ENCODE data around the gene PARD3B.

The PARD3B gene

GRCh38 chr2:204544961-204545860 is at the start of gene PARD3B:
Gene PARD3B, plus strand, starts transcription at chr2:204545475. Its CDS starts 525 bp downstream, at chr2:204546000.
- DNase-seq (ENCODE audit: extremely low read depth in 1 of 2, low read depth in 1 of 2), result peak; percentile 3 to 9

- no peak for DNase-seq (ENCODE audit: extremely low read depth in 1 of 2, low read depth in 1 of 2)
These were observed 48.5 kb upstream of the PARD3B start for GRCh38 chr2:204496779-204497178.

- no peak for DNase-seq (ENCODE audit: extremely low read depth in 1 of 2, low read depth in 1 of 2)
These were observed 47.4 kb upstream of the PARD3B start for GRCh38 chr2:204497855-204498254.

GRCh38 chr2:204498291-204498690 is 47.0 kb upstream of the PARD3B start:
- no peak for DNase-seq (ENCODE audit: extremely low read depth in 1 of 2, low read depth in 1 of 2)

GRCh38 chr2:204503869-204504268 is 41.4 kb upstream of the PARD3B start:
- DNase-seq (ENCODE audit: extremely low read depth in 1 of 2, low read depth in 1 of 2), result no peak

- DNase-seq (ENCODE audit: extremely low read depth in 1 of 2, low read depth in 1 of 2), result no peak
These were observed 40.7 kb upstream of the PARD3B start for GRCh38 chr2:204504594-204504993.

GRCh38 chr2:204505488-204505887 is 39.8 kb upstream of the PARD3B start:
- DNase-seq (ENCODE audit: extremely low read depth in 1 of 2, low read depth in 1 of 2), result no peak

- DNase-seq (ENCODE audit: extremely low read depth in 1 of 2, low read depth in 1 of 2), result no peak
These were observed 39.3 kb upstream of the PARD3B start for GRCh38 chr2:204505946-204506345.

- DNase-seq (ENCODE audit: extremely low read depth in 1 of 2, low read depth in 1 of 2), result no peak
These were observed 37.6 kb upstream of the PARD3B start for GRCh38 chr2:204507636-204508035.

GRCh38 chr2:204510709-204511420 is 34.4 kb upstream of the PARD3B start:
- no peak for DNase-seq (ENCODE audit: extremely low read depth in 1 of 2, low read depth in 1 of 2)

- DNase-seq (ENCODE audit: extremely low read depth in 1 of 2, low read depth in 1 of 2), result no peak
These were observed 30.8 kb upstream of the PARD3B start for GRCh38 chr2:204514439-204514838.

- DNase-seq (ENCODE audit: extremely low read depth in 1 of 2, low read depth in 1 of 2), result no peak
These were observed 29.9 kb upstream of the PARD3B start for GRCh38 chr2:204515416-204515815.

- no peak for DNase-seq (ENCODE audit: extremely low read depth in 1 of 2, low read depth in 1 of 2)
These were observed 28.1 kb upstream of the PARD3B start for GRCh38 chr2:204517154-204517553.

- DNase-seq (ENCODE audit: extremely low read depth in 1 of 2, low read depth in 1 of 2), result no peak
These were observed 15.3 kb upstream of the PARD3B start for GRCh38 chr2:204529795-204530463.

- no peak for DNase-seq (ENCODE audit: extremely low read depth in 1 of 2, low read depth in 1 of 2)
These were observed 14.8 kb upstream of the PARD3B start for GRCh38 chr2:204530464-204530805.

GRCh38 chr2:204533629-204534370 is 11.5 kb upstream of the PARD3B start:
- no peak for DNase-seq (ENCODE audit: extremely low read depth in 1 of 2, low read depth in 1 of 2)

- no peak for DNase-seq (ENCODE audit: extremely low read depth in 1 of 2, low read depth in 1 of 2)
These were observed 9.9 kb upstream of the PARD3B start for GRCh38 chr2:204535356-204535755.

GRCh38 chr2:204535764-204536163 is 9.5 kb upstream of the PARD3B start:
- DNase-seq (ENCODE audit: extremely low read depth in 1 of 2, low read depth in 1 of 2), result no peak

- no peak for DNase-seq (ENCODE audit: extremely low read depth in 1 of 2, low read depth in 1 of 2)
These were observed 6.9 kb upstream of the PARD3B start for GRCh38 chr2:204538182-204539018.

- no peak for DNase-seq (ENCODE audit: extremely low read depth in 1 of 2, low read depth in 1 of 2)
These were observed 6.3 kb upstream of the PARD3B start for GRCh38 chr2:204539019-204539385.
